ENCODE measurements around the gene PLEKHM3.

DNA sequence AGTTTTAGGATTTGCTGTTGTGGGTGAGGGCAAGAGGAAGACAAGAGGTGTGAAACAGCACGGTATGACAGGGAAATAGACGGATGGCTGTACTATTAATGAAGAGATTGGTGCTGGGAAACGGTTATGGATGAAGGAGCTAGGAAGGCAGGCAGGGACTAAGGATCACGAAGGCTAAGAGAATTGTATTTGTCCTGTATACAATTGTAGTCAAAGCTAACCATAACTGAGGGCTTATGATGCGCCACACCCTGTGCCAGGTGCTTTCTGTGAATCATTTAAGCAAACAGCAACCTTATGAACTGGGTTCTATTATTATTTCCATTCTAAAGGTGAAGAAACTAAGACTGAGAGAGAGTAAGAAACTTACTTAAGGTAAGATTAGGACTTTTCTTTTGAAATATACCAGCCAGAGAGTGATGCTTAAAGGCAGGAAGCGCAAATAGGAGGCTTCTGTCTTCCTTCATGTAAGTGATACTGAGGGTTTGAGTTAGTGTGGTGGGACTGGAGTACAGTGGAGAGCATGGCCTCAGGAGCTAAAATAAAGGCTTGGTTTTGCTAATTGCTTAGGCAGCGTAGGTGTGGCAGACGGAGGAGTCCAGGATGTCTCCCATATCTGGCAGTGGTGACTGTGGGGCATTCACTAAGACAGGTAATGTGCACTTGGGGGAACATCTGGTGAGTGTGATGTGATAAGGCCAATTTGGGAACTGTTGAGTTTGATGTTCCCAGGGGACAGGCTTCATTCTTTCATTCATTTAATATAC, 85.8 kb downstream of the PLEKHM3 start:
- TF ChIP-seq, protein P1, sequence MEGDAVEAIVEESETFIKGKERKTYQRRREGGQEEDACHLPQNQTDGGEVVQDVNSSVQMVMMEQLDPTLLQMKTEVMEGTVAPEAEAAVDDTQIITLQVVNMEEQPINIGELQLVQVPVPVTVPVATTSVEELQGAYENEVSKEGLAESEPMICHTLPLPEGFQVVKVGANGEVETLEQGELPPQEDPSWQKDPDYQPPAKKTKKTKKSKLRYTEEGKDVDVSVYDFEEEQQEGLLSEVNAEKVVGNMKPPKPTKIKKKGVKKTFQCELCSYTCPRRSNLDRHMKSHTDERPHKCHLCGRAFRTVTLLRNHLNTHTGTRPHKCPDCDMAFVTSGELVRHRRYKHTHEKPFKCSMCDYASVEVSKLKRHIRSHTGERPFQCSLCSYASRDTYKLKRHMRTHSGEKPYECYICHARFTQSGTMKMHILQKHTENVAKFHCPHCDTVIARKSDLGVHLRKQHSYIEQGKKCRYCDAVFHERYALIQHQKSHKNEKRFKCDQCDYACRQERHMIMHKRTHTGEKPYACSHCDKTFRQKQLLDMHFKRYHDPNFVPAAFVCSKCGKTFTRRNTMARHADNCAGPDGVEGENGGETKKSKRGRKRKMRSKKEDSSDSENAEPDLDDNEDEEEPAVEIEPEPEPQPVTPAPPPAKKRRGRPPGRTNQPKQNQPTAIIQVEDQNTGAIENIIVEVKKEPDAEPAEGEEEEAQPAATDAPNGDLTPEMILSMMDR (conservative IDR thresholded peaks at IDR 0.05; ENCODE audit: low read depth, low read length) = no peak
- TF ChIP-seq EZH2 (IDR thresholded peaks at IDR 0.05; ENCODE audit: borderline replicate concordance, low read depth, low read length, poor library complexity, severe bottlenecking) = no peak

Measured in A673 (cell line).